GM13977 (cell line): ENCODE results near the gene CADM1.

Experiments
- DNase-seq: peaks from one replicate; pipeline ENCODE4 v3.0.0; 2012; ENCODE audit warnings: low spot score
- CTCF ChIP-seq: IDR thresholded peaks from 2 replicates; pipeline ENCODE4 v1.5.1; 2012; ENCODE audit warnings: mild to moderate bottlenecking, control low read depth; ENCODE audit not compliant: insufficient read depth; ENCODE audit errors: extremely low read depth, missing control alignments
- in situ Hi-C: fragments of 300-500 bp; cut with MboI; formaldehyde crosslinking; loops from one replicate; pipeline ENCODE4 v1.12.0; 2022; ENCODE audit warnings: low sequenced_read_pairs, low pct_unique_long_range_greater_than_20kb, mixed read lengths, inconsistent platforms; ENCODE audit not compliant: unreplicated experiment

The CADM1 gene

GRCh38 chr11:115272925-115273324 lies 231.3 kb downstream of the CADM1 start:
- no peak for DNase-seq
- no peak for TF ChIP-seq CTCF
- in situ Hi-C loops: no loop called here

- TF ChIP-seq CTCF: no peak
- DNase-seq: no peak
- in situ Hi-C loops: no loop called here
These were observed 232.6 kb downstream of the CADM1 start for GRCh38 chr11:115271643-115272042.

- no peak for DNase-seq
- no peak for TF ChIP-seq CTCF
- in situ Hi-C loops: no loop called here
These were observed 234.8 kb downstream of the CADM1 start for GRCh38 chr11:115269191-115269950.

- in situ Hi-C loops: no loop called here
- TF ChIP-seq CTCF: no peak
- no peak for DNase-seq
These were observed 236.3 kb downstream of the CADM1 start for GRCh38 chr11:115267871-115268270.

- TF ChIP-seq CTCF: no peak
- no peak for DNase-seq
- in situ Hi-C loops: no loop called here
These were observed 236.9 kb downstream of the CADM1 start for GRCh38 chr11:115267238-115267781.

- no peak for TF ChIP-seq CTCF
- DNase-seq: no peak
- in situ Hi-C loops: no loop called here
These were observed 238.1 kb downstream of the CADM1 start for GRCh38 chr11:115266066-115266639.
